Measurements from ENCODE around the gene ANKMY1.
A peak's percentile ranks its signal among the peaks of the same experiment; 100 is the strongest.

ANKMY1 gene

DNA sequence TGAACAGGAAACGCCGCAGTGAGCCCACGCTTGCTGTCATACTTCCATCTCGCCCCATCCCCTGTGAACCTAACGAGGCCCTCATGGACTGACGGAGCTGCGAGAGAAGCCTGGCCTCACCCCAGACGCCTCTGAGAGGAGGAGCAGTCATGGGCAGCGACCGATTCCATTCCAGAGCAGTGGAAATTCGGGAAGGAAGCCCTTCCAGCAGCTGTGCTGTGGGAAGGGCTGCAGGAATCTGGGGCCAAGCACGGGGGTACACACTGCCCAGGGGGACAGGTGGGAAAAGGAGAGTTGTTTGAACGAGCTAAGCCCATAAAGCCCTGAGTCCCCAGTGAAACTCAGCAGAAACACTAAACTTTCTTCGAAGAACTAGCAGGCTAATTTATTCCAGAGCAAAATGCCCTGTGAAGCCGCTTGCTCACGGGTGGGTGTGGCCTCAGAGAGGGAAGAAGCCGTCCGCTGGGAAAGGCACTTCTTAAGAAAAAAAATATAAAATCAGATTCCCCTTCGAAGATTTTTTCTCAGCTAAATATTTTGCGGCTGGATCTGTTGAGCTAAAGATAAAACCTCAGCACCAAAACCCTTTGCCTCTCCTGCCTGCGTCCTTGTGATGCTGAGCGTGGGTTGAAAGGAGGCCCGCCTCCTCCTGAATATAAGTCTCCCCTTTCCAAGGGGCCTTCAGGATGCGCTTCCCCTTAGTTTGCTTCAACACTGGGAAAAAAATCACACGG lies 38.2 kb downstream of the ANKMY1 start:
- DNase-seq: no peak

DNA sequence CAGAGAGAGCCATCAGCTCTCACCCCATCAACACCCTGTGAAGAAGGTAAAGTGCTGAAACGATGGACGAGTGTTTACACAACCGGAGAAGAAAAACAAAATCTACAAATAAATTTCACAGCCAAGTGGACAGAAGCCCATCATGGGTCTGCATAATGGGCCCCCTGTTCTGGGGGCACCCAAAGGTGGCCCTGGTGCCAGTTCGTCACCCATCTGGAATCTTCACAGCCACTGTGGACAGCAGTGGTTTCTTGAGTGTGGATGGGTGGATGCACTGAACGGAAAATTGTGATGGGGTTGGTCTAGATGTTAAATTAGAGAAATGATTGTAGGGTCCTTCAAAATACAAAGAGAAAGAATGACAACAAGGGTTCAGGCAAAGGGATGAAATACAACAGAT lies 38.8 kb downstream of the ANKMY1 start:
- no peak for DNase-seq

DNA sequence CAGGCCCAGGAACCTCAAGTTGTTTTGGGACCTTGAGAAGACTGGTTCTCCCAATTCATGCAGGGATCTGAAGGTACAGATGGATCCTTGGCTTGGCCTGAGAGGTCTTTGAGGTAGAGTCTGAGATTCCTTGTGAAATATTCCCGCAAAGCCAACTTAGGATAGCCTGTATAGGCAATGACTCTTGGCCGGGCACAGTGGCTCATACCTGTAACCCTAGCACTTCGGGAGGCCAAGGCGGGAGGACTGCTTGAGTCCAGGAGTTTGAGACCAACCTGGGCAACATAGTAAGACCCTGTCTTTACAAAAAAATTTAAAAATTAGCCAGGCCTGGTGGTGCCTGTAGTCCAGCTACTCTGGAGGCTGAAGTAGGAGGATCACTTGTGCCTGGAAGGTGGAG lies 40.4 kb downstream of the ANKMY1 start:
- DNase-seq: no peak

DNA sequence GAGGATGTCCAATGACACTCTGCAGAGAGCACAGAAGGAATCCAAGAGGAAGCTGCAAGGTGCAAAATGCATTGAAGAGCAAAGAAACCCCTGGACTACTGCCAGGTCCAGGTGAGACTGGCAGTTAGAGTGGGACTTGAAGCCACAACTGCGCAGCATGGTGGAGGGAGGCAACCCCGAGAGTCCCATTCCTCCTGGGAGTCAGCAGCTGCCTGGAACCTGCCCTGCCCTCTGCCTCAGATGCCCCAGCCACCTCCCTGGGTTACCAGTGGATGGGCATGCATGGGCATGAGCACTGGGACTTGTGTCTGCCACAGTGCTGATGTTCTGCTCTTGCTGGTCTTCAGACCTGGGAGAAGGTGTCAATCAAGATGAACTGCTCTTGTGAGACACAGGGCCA lies 43.2 kb downstream of the ANKMY1 start:
- DNase-seq: no peak

DNA sequence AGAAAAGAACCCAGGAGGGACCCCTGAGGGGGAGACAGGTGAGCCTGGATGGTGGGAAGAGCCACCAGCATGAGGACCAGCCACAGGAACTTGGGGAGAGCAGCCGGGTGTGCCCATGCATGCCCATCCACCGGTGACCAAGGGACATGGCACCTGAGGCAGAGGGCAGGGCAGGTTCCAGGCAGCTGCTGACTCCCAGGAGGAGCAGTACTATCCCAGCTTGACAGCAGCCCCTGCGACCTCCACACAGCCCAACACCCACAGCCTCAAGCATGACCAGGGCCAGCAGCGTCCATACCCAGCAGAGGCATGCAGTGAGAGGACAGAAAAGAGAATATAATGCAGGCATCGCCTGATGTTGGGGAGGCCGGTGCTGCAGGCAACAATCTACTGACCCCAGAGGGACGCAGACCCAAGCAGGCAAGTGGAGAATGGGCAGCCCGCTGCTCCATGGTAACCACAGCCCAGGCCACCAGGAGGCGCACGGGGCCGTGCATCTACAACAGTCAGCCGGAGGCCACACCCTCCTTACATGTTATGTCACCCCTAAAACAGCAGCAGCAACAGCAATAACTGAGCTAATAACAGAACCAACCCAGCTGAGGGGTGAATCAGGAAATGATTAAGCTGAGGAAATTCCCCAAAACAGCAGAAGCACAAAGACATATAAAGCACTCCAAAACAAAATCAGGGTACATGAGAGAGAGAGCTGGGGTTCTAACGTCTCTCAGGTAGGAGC lies 44.1 kb downstream of the ANKMY1 start:
- peak; percentile 85 for DNase-seq

DNA sequence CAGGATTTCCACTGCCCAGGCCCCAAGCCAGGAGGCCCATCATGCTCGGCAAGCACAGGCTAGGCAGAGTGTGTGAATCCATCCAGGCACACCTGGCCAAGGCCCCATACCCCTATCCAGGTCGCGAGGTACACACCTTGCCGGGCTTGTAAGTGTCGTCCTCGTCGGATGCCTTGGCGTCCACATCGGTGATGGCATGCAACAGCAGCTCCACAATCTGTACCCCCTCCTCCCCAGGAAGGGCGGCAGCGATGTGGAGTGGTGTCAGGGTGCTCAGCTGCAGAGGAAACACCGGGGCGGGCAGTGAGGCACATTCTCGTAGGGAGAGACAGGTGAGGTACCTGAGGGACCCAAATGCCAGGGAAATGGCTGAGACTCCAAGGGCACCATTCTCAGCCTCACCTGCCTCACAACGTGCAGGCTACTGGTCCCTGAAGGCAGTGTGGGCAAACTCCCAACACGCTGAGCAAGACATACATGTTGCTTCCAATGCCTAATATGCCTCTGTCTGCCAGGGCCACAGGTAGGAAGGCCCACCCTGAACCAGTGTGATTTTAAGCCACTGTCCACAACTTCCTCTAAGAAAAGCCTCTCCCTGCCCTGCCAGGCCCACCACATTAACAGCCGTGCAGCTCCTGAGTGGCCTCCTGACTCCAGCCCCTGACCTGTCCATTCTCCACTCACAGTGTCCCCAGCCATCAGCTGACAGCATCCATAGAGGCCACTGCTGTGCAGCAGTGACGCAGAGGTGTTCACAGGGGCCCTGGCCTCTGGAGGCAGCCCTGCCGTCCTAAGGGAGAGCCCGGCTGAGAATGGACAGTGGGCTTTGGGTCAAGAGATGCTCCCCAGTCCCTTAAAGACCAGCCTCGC lies 44.9 kb downstream of the ANKMY1 start:
- no peak for DNase-seq

DNA sequence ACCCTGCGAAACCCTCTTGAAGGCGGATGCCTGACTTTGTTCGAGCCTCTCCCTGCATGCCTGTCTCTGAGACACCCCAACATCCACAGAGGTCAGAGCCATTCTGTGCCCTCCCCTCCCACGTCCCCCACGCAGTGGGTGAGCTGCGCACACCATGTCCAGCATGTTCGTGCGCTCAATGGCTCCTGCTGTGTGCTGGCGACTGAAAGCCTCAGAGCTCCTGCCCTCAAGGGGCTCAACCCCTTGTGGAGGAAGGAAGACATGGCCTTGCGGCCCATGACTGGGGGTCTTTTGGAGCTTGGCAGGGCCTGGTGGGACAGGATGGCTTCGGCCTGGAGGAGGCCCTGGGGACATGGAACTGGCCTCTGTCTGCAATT lies 45.7 kb downstream of the ANKMY1 start:
- no peak for DNase-seq

DNA sequence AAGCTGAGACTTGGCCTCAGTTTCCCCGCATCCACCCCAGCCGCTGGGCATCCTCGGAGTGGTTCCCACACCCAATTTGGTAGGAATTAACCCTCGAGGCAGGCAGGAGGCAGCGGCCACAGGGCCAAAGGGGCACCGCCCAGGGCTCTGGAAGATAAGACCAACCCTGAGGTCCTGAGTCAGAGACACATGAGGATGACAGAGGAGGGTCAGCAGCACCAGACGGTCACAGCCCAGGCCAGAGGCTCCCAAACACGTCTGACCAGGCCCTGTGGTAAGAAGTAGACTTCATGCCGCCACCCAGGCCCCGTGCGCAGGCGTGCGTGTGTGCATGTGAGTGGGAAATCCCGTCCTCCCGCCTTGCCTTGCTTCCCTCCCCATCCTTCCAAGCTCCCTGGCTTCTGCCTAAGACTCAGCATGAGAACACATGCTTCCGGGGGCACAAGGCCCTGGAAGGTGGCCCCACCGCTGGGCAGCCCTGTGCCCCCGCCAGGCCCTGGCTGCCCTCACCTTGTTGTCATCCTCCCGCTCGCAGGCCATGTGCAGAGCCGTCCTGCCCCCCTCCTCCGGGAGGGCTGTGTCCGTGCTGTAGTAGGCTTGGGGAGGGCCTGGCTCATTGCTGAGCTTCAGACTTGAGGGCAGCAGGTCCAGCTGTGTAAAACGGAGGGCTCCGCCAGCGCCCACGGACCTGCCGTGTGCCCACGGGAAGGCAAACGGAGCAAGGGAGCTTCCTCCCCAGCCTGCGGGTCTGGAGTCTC lies 46.3 kb downstream of the ANKMY1 start:
- DNase-seq: no peak

DNA sequence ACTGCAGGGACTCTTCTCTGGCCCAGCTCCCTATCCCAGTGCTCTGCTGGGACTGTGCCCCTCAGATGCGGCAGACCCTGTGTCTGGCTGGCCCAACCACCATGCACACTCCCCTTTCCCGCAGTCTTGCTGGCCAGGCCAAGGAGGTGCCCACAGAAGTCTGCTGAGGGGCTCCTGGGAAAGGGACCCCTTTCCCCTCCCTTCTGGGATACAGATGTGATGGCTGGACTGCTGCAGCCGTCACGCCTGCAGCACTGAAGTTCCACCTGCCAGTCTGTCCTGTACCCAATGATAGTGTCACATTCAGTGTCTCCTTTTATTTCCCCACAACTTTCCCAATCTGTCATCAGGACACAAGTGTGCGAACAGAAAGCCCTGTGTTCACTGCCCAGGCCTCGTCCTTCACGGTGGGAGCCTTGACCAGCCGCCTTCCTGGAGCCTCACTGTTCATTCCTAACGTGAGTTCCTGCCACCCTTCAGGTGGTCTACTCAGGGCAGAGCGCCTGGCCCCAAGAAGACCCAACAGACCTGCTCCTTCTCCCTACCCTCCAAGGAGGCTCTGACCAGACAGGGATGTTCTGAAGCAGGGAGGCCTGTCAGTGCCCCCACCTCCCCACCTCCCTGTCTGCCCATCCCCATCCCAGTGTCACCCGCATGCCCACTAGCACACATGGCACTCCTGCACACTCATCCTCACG lies 47.1 kb downstream of the ANKMY1 start:
- no peak for DNase-seq

DNA sequence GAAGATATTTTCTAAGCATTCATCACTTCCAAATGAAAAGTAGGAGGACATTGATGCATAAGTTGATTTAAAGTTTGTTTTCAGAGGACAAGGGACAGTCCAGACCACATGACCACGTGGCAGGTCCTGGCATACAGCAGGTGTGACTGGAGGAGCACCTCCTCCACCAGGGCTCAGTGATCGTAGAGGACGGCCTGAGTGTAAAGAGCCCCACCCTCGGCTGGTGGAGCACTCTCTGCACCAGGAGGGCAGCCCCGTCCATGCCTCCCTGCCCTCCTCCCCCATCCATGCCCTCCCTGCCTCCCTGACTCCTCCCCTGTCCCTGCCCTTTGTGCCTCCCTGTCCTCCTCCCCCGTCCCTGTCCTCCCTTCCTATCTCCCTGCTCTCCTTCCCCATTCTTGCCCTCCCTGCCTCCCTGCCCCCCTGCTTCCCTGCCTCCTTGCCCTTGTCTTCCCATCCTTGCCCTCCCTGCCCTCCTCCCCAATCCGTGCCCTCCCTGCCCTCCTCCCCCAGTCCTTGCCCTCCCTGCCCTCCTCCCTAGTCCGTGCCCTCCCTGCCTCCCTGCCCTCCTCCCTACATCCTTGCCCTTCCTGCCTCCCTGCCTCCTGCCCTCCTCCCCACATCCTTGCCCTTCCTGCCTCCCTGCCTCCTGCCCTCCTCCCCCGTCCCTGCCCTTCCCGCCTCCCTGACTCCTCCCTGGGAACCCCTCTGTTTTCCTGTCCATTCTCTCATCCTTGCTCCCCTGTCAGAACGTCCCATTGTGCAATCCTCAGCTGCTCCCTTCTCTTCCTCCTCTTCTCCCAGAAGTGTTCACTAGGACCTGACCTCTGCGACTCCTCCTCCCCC lies 47.9 kb downstream of the ANKMY1 start:
- no peak for DNase-seq

DNA sequence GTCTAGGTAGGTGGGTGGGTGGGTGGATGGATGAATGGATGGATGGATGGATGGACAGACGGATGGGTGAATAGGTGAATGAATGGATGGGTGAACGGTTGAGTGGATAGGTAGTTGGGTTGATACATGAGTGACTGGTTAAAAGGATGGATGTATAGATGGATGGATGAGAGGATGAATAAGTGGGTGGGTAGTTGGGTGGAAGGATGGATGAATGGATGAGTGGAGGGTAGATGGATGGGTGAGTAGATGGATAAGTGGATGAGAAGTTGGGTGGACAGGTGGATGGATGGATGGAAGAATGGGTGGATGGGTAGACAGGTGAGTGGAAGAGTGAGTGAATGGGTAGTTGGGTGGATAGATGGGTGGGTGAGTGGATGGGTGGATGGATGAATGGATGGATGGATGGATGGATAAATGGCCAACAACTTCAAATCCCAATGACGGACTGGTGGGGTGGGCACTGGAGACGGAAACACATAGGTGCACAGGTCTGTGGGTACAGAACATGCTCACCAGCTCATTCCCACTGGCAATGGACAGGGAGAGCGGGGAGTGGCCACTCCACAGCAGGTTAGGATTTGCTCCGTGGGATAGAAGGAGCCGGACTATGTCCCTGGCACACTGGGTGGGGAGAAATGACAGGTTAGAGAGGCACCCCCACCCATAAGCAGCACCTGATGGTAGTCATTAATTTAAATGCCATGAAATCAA lies 48.8 kb downstream of the ANKMY1 start:
- no peak for DNase-seq

DNA sequence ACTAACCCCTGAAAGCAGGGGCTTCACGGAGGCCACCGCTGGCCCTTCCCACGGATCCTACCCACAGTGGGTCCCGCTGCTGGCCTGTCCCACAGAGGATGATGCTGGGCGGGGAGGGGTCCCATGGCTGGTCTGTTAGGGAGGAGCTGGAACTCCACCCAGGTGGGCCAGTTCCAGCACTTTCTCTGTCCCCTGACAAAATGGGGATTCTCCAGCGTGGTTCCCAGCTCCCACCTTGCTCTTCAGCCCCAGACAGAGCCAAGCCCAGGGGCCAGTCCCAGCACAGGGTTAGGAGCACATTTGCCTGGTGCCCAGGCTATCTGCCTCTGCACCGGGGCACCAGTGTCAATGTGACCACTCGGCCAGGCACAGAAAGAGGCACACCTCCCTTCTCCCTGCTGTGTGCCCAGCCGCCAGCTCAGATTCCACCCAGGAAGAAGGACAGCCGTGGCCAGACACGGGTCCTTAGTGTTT lies 50.0 kb downstream of the ANKMY1 start:
- no peak for DNase-seq

DNA sequence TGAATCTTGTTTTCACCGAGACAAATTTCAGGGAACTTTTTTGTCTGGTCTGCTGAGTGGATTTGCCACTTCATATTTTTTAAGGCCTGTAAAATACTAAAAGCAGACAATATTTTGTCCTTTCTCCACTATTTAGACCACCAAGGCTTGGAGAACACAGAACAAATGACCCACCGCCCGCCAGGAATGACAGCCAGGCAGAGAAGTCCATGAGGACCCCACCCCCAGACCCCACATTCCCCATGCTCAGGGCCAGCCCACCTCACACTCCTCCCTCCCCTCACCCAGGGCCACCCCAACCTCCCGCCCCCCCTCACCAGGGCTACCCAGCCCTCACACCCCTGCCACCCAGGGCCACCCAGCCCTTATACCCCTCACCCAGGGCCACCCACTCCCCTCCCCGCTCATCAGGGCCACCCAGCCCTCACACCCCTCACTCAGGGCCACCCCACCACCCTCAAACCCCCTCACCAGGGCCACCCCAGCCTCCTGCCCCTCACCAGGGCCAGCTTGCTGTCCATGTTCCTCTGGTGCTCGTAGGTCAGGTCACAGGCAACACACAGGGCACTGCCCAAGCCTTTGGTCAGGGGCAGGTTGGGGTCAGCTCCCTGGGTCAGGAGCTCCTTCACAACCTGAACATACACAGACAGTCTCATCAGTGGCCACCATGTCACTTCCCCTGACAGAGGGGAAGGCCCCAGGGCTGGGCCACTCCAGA lies 50.6 kb downstream of the ANKMY1 start:
- DNase-seq: no peak

DNA sequence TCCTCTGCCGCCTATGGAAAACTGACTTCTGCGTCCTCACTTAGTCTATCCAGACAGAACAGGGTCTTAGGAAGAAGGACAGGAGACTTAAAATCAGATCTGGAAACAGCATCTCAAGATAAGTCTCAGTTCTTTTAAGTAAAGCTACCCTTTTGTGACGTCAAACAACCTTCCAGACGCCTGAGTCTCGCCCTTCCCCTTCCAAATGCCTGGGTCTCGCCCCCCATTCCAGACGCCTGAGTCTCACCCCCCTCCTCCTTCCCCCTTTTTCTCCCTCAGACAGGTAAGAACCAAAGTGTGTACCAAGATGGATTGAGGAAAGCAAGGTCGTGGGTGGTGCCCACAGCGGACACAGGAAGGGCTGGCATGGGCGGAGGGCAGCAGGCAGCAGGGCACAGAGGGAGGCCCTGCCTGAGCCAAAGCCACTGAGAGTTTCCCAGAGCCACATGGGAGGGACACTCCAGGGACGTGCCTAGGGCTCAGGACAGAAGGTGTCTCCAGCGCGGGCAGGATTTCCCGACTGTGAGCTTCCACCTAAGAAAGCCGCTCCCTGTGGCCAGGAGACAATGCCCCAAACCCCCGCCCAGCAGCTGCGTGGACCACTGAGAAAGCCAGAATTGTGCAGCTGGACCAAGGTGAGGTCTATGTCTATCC lies 51.3 kb downstream of the ANKMY1 start:
- DNase-seq: no peak

DNA sequence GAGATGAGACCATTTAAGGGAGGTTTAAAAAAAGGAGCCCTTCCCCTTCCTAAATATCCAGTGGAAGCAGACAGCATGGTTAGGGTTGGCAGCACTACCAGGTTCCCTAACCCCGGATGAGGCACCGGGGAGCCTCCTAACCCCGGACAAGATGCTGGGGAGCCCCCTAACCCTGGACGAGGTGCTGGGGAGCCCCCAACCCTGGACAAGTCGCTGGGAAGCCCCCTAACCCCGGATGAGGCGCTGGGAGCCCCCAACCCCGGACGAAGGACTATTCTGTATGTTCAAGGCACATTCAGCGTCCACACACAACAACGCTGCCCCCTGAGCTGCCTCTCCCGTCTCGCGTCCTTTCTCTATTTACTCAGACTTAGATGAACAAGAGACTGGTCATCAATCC lies 51.9 kb downstream of the ANKMY1 start:
- no peak for DNase-seq

DNA sequence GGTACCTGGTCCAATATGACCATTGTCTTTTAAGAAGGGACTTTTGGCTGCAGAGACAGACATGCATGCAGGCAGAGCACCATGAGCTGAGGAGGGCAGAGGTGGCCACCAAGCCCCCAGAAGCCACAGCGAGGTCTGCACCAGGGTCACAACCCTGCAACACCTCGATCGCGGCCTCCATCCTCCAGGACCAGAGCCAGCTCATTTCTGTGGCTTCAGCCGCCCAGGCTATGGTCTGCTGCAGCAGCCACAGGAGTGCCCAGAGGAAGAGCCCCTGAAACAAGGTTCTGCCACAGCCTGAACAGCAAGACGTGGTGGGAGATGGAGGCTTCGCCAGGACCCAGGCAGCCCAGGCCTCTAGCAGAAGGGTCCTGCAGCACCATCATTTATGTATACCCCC lies 53.9 kb downstream of the ANKMY1 start:
- no peak for DNase-seq

DNA sequence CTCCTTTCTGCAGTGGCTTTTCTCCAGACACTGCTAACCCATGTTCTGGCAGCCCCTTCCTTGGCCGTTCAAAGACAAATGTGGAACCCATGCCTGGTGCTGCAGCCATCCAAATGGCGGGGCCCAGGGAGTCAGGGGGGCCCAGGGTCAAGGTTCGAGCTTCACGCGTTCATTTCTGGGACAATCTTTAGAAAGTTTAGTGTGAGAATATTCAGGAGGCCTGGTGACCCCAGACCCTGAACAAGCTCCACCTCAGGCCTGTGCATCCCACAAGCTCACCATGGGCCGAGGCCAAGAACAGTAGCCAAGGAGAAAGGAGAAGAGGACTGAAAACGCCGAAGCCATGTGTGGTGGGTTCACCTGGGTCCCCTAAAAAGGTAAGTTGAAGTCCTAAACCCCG lies 54.4 kb downstream of the ANKMY1 start:
- DNase-seq: no peak

DNA sequence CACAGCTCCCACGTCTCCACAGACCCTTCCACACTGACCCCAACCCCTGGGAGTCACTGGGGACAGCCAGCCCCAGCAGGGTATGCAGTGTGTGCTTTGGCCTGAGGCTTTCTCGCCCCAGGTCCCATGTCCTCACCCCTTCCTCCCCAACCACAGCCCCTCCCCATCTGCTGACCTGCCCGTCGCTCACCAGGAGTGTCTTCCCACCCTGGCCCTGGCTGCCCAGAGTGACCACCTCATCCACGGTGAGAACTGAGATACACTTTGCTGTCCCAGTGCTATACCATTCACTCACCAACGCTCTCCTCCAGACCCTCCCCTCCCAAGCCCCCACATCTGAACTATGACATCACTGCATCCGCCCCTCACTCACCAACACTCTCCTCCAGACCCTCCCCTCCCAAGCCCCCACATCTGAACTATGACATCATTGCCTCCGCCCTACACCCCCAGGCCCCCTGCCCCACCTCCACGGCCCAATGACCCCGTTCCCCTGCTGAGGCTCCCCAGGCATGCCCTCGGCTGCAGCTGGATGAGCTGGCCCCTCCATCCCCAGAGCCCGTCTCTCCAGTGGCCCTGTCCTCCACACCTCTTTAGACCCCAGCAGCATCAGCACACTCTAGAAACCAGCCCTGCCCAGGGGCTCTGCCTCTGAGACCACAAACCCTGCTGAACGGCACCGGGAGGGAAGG lies 55.2 kb downstream of the ANKMY1 start:
- no peak for DNase-seq

DNA sequence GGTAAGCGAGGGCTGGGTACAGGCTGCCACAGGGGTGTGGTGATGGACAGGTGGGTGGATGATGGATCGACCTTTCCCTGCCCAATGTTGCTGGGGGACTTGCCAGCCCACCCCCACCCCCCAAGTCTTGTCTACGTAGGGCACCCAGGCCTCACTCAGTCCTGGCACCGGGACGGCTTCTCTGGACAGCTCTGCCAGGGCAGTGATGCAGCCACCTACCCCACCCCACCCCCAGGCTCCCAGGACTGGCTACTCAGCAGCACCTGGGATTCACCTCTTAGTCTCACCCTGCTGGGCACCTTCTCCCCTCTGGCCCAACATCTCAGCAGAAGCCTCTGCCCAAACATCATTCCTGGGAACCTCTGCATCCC lies 55.7 kb downstream of the ANKMY1 start:
- no peak for DNase-seq

Measured in activated CD4-positive, alpha-beta T cell treated with anti-CD3 and anti-CD28 coated beads, Interleukin-2, amount 50 U/mL, for 1 hour (primary cell).